Keratinocyte (primary cell): Measurements from ENCODE around the gene PSMD14.

Experiments used
- EZH2 ChIP-seq: IDR thresholded peaks from one replicate; pipeline ENCODE4 v1.6.1; 2012; ENCODE audit warnings: inconsistent platforms, mild to moderate bottlenecking, low read length, moderate library complexity
- TF ChIP-seq, protein P1 (sequence below), 3 experiments: IDR thresholded peaks in 1 of 3; conservative IDR thresholded peaks in 1 of 3; optimal IDR thresholded peaks in 1 of 3; 2 replicates in 2 of 3; 3 replicates in 1 of 3; pipeline versions ENCODE3 to v1.5.1; 2011; ENCODE audit warnings: low read length in 3 of 3, mild to moderate bottlenecking in 3 of 3, moderate library complexity in 2 of 3, control low read depth in 1 of 3, inconsistent platforms in 1 of 3; ENCODE audit not compliant: insufficient read depth in 2 of 3; ENCODE audit errors: extremely low read depth in 1 of 3

GRCh38 chr2:161362568-161363166 is 54.4 kb downstream of the PSMD14 start:
- TF ChIP-seq, protein P1, sequence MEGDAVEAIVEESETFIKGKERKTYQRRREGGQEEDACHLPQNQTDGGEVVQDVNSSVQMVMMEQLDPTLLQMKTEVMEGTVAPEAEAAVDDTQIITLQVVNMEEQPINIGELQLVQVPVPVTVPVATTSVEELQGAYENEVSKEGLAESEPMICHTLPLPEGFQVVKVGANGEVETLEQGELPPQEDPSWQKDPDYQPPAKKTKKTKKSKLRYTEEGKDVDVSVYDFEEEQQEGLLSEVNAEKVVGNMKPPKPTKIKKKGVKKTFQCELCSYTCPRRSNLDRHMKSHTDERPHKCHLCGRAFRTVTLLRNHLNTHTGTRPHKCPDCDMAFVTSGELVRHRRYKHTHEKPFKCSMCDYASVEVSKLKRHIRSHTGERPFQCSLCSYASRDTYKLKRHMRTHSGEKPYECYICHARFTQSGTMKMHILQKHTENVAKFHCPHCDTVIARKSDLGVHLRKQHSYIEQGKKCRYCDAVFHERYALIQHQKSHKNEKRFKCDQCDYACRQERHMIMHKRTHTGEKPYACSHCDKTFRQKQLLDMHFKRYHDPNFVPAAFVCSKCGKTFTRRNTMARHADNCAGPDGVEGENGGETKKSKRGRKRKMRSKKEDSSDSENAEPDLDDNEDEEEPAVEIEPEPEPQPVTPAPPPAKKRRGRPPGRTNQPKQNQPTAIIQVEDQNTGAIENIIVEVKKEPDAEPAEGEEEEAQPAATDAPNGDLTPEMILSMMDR (optimal IDR thresholded peaks at IDR 0.05 in 1 of 3, IDR thresholded peaks at IDR 0.05 in 1 of 3, conservative IDR thresholded peaks at IDR 0.05 in 1 of 3; ENCODE audit: extremely low read depth in 1 of 3, insufficient read depth in 2 of 3, low read length in 3 of 3), result no peak
- no peak for TF ChIP-seq EZH2
